ENCODE results near the gene DEK. TPM values are rescaled to one million over a fixed set of nuclear protein-coding genes. Genes with fewer than 3 reads are reported as not detected.
A peak's percentile ranks its signal among the peaks of the same experiment; 100 is the strongest.

Gene DEK
- total RNA-seq, 1 donor: 93.3 TPM

GRCh38 chr6:18277237-18278006 lies 13.1 kb upstream of the DEK start:
- Histone ChIP-seq H3K27me3 (ENCODE audit: insufficient read depth, low read length) (peaks cover 66% of the 10 kb centered on the region), H3K4me1 (ENCODE audit: insufficient read depth, low read length) (peaks cover 7% of the 10 kb centered on the region), H3K9me3 (ENCODE audit: low read depth, low read length) (no peaks in the 10 kb centered on the region), H3K4me3 (ENCODE audit: low read length) (no peak overlapping the region)

GRCh38 chr6:18276610-18277236 lies 12.4 kb upstream of the DEK start:
- Histone ChIP-seq H3K9me3 (ENCODE audit: low read depth, low read length) (no peaks in the 10 kb centered on the region), H3K27me3 (ENCODE audit: insufficient read depth, low read length) (peaks cover 62% of the 10 kb centered on the region), H3K4me3 (ENCODE audit: low read length) (no peak overlapping the region), H3K4me1 (ENCODE audit: insufficient read depth, low read length) (peaks cover 7% of the 10 kb centered on the region)

GRCh38 chr6:18270216-18270615 lies 5.9 kb upstream of the DEK start:
- Histone ChIP-seq H3K4me3 (ENCODE audit: low read length) (no peak overlapping the region), H3K9me3 (ENCODE audit: low read depth, low read length) (no peaks in the 10 kb centered on the region), H3K4me1 (ENCODE audit: insufficient read depth, low read length) (peaks cover 11% of the 10 kb centered on the region), H3K27me3 (ENCODE audit: insufficient read depth, low read length) (peaks cover 2% of the 10 kb centered on the region)

GRCh38 chr6:18269717-18270116 lies 5.4 kb upstream of the DEK start:
- H3K27me3 ChIP-seq (ENCODE audit: insufficient read depth, low read length): no peaks in the 10 kb centered on the region
- no peak overlapping the region for H3K4me3 ChIP-seq (ENCODE audit: low read length)
- H3K4me1 ChIP-seq (ENCODE audit: insufficient read depth, low read length): peaks cover 15% of the 10 kb centered on the region
- H3K9me3 ChIP-seq (ENCODE audit: low read depth, low read length): no peaks in the 10 kb centered on the region

GRCh38 chr6:18269253-18269652 lies 4.9 kb upstream of the DEK start:
- no peak overlapping the region for H3K4me3 ChIP-seq (ENCODE audit: low read length)
- peaks cover 15% of the 10 kb centered on the region for H3K4me1 ChIP-seq (ENCODE audit: insufficient read depth, low read length)
- H3K27me3 ChIP-seq (ENCODE audit: insufficient read depth, low read length): no peaks in the 10 kb centered on the region
- H3K9me3 ChIP-seq (ENCODE audit: low read depth, low read length): no peaks in the 10 kb centered on the region

GRCh38 chr6:18268066-18268465 lies 3.7 kb upstream of the DEK start:
- Histone ChIP-seq H3K4me3 (ENCODE audit: low read length) (no peak overlapping the region), H3K9me3 (ENCODE audit: low read depth, low read length) (no peaks in the 10 kb centered on the region), H3K27me3 (ENCODE audit: insufficient read depth, low read length) (no peaks in the 10 kb centered on the region), H3K4me1 (ENCODE audit: insufficient read depth, low read length) (peaks cover 15% of the 10 kb centered on the region)

- Histone ChIP-seq H3K4me3 (ENCODE audit: low read length) (no peak overlapping the region), H3K4me1 (ENCODE audit: insufficient read depth, low read length) (peaks cover 30% of the 10 kb centered on the region), H3K27me3 (ENCODE audit: insufficient read depth, low read length) (no peaks in the 10 kb centered on the region), H3K9me3 (ENCODE audit: low read depth, low read length) (no peaks in the 10 kb centered on the region)
Observed at GRCh38 chr6:18266523-18266912, 2.2 kb upstream of the DEK start.

GRCh38 chr6:18265787-18266522 lies 1.6 kb upstream of the DEK start:
- Histone ChIP-seq H3K4me3 (ENCODE audit: low read length) (no peak overlapping the region), H3K9me3 (ENCODE audit: low read depth, low read length) (no peaks in the 10 kb centered on the region), H3K4me1 (ENCODE audit: insufficient read depth, low read length) (peaks cover 35% of the 10 kb centered on the region)

GRCh38 chr6:18264923-18265377 lies 620 bp upstream of the DEK start:
- Histone ChIP-seq H3K9me3 (ENCODE audit: low read depth, low read length) (no peaks in the 10 kb centered on the region), H3K27me3 (ENCODE audit: insufficient read depth, low read length) (no peaks in the 10 kb centered on the region), H3K4me3 (ENCODE audit: low read length) (peak overlapping the region; percentile 83), H3K4me1 (ENCODE audit: insufficient read depth, low read length) (peaks cover 45% of the 10 kb centered on the region)

More at GRCh38 chr6:18265787-18266522, 1.6 kb upstream of the DEK start:
- H3K27me3 ChIP-seq (ENCODE audit: insufficient read depth, low read length): no peaks in the 10 kb centered on the region

- H3K4me3 ChIP-seq (ENCODE audit: low read length): peak overlapping the region; percentile 83
- H3K27me3 ChIP-seq (ENCODE audit: insufficient read depth, low read length): no peaks in the 10 kb centered on the region
- peaks cover 42% of the 10 kb centered on the region for H3K4me1 ChIP-seq (ENCODE audit: insufficient read depth, low read length)
- no peaks in the 10 kb centered on the region for H3K9me3 ChIP-seq (ENCODE audit: low read depth, low read length)
Observed at GRCh38 chr6:18263418-18264218, 712 bp downstream of the DEK start.

GRCh38 chr6:18262702-18263417 lies 1.5 kb downstream of the DEK start:
- H3K4me3 ChIP-seq (ENCODE audit: low read length): peak overlapping the region; percentile 83
- H3K4me1 ChIP-seq (ENCODE audit: insufficient read depth, low read length): peaks cover 42% of the 10 kb centered on the region
- H3K27me3 ChIP-seq (ENCODE audit: insufficient read depth, low read length): no peaks in the 10 kb centered on the region
- no peaks in the 10 kb centered on the region for H3K9me3 ChIP-seq (ENCODE audit: low read depth, low read length)

- Histone ChIP-seq H3K27me3 (ENCODE audit: insufficient read depth, low read length) (no peaks in the 10 kb centered on the region), H3K4me1 (ENCODE audit: insufficient read depth, low read length) (peaks cover 42% of the 10 kb centered on the region), H3K9me3 (ENCODE audit: low read depth, low read length) (no peaks in the 10 kb centered on the region), H3K4me3 (ENCODE audit: low read length) (no peak overlapping the region)
Observed at GRCh38 chr6:18261877-18262276, 2.5 kb downstream of the DEK start.

GRCh38 chr6:18260448-18261106 lies 3.8 kb downstream of the DEK start:
- H3K4me3 ChIP-seq (ENCODE audit: low read length): no peak overlapping the region
- H3K9me3 ChIP-seq (ENCODE audit: low read depth, low read length): no peaks in the 10 kb centered on the region
- H3K27me3 ChIP-seq (ENCODE audit: insufficient read depth, low read length): no peaks in the 10 kb centered on the region
- H3K4me1 ChIP-seq (ENCODE audit: insufficient read depth, low read length): peaks cover 42% of the 10 kb centered on the region

All from mononuclear cell (primary cell).